ENCODE measurements around the gene RBM38. TPM values are rescaled to one million over a fixed set of nuclear protein-coding genes. Genes with fewer than 3 reads are reported as not detected.

The RBM38 gene
- total RNA-seq, 1 experiment from 2014 or later = 101 TPM

DNA sequence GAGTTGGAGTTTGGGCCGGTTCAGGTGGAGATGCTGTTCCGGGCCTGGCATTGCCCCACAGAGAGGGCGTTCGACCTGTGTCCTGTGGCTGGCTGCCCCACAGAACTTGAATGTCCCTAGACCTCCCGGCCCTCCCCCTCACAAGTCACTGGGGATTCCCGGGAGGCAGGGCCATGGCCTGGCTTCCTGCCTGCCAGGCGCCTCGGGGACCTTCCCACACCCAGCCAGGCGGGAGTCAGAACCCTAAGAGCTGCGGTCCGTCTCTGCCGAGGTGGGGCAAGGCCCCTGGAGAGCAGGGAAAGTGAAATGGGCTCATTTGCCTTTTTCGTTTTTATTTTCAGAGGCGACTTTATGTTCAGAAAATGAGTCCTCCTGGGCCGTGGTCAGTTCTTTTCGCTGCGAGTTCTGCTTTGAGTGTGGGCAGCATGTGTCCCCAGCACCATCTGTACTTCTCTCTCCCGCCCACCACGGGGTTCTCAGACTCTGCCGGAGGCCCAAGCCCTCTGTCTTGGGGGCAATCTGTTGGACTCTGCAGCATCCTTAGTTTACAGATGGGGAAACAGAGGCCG is 8.5 kb downstream of the RBM38 start:
- peak; percentile 40 for DNase-seq (ENCODE audit: low spot score)
- in situ Hi-C loops (cut with HindIII; ENCODE audit: low sequenced_read_pairs) = no loop called here

GRCh38 chr20:57400231-57400701 is 9.1 kb downstream of the RBM38 start:
- peak; percentile 31 for DNase-seq (ENCODE audit: low spot score)
- in situ Hi-C loops (cut with HindIII; ENCODE audit: low sequenced_read_pairs) = no loop called here

GRCh38 chr20:57400821-57401564 is 9.8 kb downstream of the RBM38 start:
- in situ Hi-C loops (cut with HindIII; ENCODE audit: low sequenced_read_pairs) = no loop called here
- no peak for DNase-seq (ENCODE audit: low spot score)

DNA sequence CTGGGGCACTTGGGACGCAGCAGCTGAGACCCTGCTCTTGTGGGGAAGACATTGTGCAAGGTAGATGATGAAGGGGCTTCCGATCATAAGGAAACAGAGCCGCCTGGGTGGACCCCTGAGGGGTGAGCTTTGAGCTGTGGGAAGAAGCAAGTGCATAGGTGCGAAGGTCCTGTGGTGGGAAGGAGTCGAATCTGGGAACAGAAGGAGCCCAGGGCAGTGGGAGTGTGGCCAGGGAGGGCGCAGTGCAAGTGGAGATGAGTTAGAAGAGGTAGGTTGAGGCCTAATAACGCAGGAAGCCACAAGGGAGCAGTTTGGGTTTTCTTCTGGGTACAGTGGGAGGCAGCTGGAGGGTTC is 10.3 kb downstream of the RBM38 start:
- in situ Hi-C loops (cut with HindIII; ENCODE audit: low sequenced_read_pairs) = no loop called here

GRCh38 chr20:57402206-57403125 is 11.3 kb downstream of the RBM38 start:
- no peak for DNase-seq (ENCODE audit: low spot score)
- in situ Hi-C loops (cut with HindIII; ENCODE audit: low sequenced_read_pairs) = no loop called here

More for the DNA sequence above, 10.3 kb downstream of the RBM38 start:
- DNase-seq (ENCODE audit: low spot score) = no peak

GRCh38 chr20:57403216-57403615 is 12.0 kb downstream of the RBM38 start:
- in situ Hi-C loops (cut with HindIII; ENCODE audit: low sequenced_read_pairs) = no loop called here
- DNase-seq (ENCODE audit: low spot score) = no peak

- in situ Hi-C loops (cut with HindIII; ENCODE audit: low sequenced_read_pairs) = no loop called here
- DNase-seq (ENCODE audit: low spot score) = no peak
Measured at GRCh38 chr20:57404006-57404405, 12.8 kb downstream of the RBM38 start.

GRCh38 chr20:57404419-57405072 is 13.3 kb downstream of the RBM38 start:
- in situ Hi-C loops (cut with HindIII; ENCODE audit: low sequenced_read_pairs) = no loop called here
- no peak for DNase-seq (ENCODE audit: low spot score)

DNA sequence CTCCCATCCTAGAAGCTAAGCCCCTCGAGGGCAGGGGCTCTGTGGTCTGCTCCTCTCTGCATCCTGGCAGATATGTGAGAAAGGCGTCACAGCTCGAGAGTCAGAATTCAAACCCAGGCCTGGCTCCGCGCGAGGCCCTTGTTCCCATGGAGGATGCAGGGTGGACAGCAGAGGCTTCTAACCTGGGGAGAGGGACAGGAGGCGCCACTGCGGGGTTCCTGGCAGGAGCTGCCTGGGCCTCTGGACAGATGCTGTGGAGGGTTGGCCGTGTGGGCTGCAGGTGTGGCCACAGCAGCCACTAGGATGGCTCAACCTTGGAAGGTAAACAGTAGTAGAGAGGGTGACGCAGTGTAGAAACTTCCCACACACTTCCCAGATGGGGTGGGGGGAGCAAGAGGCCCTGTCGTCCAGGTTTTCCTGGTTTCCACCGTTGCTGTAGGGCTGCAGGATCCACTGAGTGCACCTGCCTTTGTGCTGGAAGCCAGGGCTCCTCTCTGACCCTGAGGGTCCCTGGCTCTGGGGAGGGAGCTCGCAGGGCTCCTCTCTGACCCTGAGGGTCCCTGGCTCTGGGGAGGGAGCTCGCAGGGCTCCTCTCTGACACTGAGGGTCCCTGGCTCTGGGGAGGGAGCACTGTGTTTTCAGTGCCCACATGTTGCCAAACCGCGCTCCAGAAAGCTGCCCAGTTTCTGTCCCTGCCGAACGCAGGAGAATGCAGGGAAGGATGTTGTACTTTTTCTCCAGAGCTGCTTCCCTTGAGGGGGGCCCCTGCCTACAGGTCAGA is 14.2 kb downstream of the RBM38 start:
- in situ Hi-C loops (cut with HindIII; ENCODE audit: low sequenced_read_pairs) = no loop called here
- no peak for DNase-seq (ENCODE audit: low spot score)

- in situ Hi-C loops (cut with HindIII; ENCODE audit: low sequenced_read_pairs) = no loop called here
- DNase-seq (ENCODE audit: low spot score) = no peak
Measured at GRCh38 chr20:57407541-57407956, 16.4 kb downstream of the RBM38 start.

DNA sequence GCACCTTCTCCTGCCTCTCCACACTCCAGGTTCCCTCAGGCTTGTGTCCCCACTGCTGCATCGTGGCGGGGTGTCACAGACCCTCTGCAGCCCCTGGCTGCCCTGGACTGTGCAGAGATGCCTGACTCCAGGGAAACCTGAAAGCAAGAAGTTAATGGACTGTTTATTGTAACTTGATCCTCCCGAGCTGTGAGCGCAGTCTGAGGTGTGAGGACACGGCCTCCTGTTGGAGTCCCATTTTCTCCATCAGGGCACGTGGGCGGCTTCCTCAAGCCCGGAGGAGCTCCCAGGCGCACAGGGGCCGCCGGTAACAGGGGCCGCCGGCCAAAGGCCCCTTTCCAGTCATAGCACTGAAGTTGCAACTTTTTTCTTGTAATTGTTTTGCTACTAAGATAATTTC is 16.9 kb downstream of the RBM38 start:
- no peak for DNase-seq (ENCODE audit: low spot score)
- in situ Hi-C loops (cut with HindIII; ENCODE audit: low sequenced_read_pairs) = no loop called here

GRCh38 chr20:57408536-57409233 is 17.5 kb downstream of the RBM38 start:
- no peak for DNase-seq (ENCODE audit: low spot score)
- in situ Hi-C loops (cut with HindIII; ENCODE audit: low sequenced_read_pairs) = no loop called here

GRCh38 chr20:57409316-57409671 is 18.1 kb downstream of the RBM38 start:
- in situ Hi-C loops (cut with HindIII; ENCODE audit: low sequenced_read_pairs) = no loop called here
- no peak for DNase-seq (ENCODE audit: low spot score)

GRCh38 chr20:57409672-57410397 is 18.6 kb downstream of the RBM38 start:
- no peak for DNase-seq (ENCODE audit: low spot score)
- in situ Hi-C loops (cut with HindIII; ENCODE audit: low sequenced_read_pairs) = no loop called here

DNA sequence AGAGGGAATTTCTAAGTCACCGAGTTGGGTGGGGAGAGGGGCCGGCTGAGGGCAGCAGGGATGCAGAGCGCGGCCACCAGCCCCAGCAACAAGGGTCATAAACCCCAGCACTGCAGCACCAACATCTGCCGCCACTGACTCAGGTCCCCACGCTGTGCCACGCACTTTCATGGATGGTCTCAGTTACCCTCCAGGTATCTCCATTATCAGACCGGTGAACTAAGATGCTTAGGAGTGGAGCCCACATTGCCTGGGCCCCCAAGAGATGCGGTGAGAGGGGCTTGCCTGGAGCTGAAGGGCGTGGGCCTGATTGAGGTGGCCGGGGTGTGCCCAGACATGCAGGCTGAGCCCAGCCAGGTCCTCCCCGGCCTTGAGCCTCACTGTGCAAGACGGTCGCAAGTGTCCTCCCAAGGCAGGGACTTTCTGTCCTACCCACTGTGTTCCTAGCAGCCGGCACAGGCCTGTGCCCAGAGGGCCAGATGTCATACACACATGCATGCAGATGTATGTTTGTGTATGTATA is 19.3 kb downstream of the RBM38 start:
- in situ Hi-C loops (cut with HindIII; ENCODE audit: low sequenced_read_pairs) = no loop called here
- DNase-seq (ENCODE audit: low spot score) = no peak

DNA sequence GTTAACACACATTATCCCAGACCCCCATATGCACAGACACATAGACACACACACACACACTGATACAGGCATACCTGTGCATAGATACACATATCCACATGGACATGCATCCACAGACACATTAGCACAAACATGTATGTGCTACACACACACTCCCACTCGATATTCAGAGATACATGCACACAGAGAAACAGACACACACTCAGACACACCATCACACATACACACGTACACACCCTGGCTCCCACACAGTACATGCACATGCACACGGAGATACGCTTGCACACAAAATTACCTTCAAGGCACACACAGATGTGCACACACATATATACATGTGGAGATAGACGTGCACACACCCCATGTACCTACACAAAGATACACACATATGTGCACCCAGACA is 19.7 kb downstream of the RBM38 start:
- no peak for DNase-seq (ENCODE audit: low spot score)
- in situ Hi-C loops (cut with HindIII; ENCODE audit: low sequenced_read_pairs) = no loop called here

Data from G401 (cell line).